Esophagus squamous epithelium (tissue), 4 donors: Measurements from ENCODE around the gene HMCN1.

ENCODE experiments used
- POLR2A ChIP-seq, 4 donors: fragments of 450-650 bp; IDR thresholded peaks; one replicate each; pipeline ENCODE4 v1.6.1; 2017; ENCODE audit warnings: antibody characterized with exemption in 4 of 4, mild to moderate bottlenecking in 4 of 4, moderate library complexity in 3 of 4
- TF ChIP-seq, protein P1 (sequence below), 6 experiments: fragments of 450-650 bp in 4 of 6; fragments of 200-600 bp in 2 of 6; sonication (generic) in 2 of 6; IDR thresholded peaks; one replicate each; pipeline ENCODE4 v1.5.1; 2016 to 2019; ENCODE audit warnings: antibody characterized with exemption in 6 of 6, mild to moderate bottlenecking in 4 of 6, moderate library complexity in 4 of 6

DNA sequence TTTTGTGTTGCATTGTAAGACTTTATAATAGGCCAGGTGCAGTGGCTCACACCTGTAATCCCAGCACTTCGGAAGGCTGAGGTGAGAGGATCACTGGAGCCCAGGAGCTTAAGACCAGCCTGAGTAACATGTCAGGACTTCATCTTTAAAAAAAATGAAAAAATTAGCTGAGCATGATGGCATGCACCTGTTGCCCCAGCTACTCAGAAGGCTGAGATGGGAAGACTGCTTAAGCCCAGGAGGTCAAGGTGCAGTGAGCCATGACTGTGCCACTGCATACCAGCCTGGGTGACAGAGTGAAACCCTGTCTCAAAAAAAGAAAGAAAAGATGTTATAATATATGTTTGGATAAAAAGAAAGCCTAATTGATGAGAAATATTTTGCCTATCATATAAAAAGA, 34.9 kb downstream of the HMCN1 start:
- TF ChIP-seq, protein P1, sequence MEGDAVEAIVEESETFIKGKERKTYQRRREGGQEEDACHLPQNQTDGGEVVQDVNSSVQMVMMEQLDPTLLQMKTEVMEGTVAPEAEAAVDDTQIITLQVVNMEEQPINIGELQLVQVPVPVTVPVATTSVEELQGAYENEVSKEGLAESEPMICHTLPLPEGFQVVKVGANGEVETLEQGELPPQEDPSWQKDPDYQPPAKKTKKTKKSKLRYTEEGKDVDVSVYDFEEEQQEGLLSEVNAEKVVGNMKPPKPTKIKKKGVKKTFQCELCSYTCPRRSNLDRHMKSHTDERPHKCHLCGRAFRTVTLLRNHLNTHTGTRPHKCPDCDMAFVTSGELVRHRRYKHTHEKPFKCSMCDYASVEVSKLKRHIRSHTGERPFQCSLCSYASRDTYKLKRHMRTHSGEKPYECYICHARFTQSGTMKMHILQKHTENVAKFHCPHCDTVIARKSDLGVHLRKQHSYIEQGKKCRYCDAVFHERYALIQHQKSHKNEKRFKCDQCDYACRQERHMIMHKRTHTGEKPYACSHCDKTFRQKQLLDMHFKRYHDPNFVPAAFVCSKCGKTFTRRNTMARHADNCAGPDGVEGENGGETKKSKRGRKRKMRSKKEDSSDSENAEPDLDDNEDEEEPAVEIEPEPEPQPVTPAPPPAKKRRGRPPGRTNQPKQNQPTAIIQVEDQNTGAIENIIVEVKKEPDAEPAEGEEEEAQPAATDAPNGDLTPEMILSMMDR (IDR thresholded peaks at IDR 0.05): no peak
- TF ChIP-seq POLR2A (IDR thresholded peaks at IDR 0.05): no peak
